ENCODE measurements around the gene GDA.

Gene GDA

GRCh38 chr9:72151104-72151503, 1.9 kb downstream of the GDA start:
- DNase-seq: no peak

- DNase-seq: no peak
These were observed 5.4 kb downstream of the GDA start for GRCh38 chr9:72154468-72155285.

GRCh38 chr9:72155301-72155700, 6.1 kb downstream of the GDA start:
- no peak for DNase-seq

- no peak for DNase-seq
These were observed 7.3 kb downstream of the GDA start for GRCh38 chr9:72156586-72156985.

GRCh38 chr9:72158680-72159079, 9.4 kb downstream of the GDA start:
- no peak for DNase-seq

- DNase-seq: no peak
These were observed 11.3 kb downstream of the GDA start for GRCh38 chr9:72160446-72161123.

- DNase-seq: no peak
These were observed 16.1 kb downstream of the GDA start for GRCh38 chr9:72165326-72165725.

GRCh38 chr9:72165821-72166547, 16.7 kb downstream of the GDA start:
- no peak for DNase-seq

- DNase-seq: no peak
These were observed 18.8 kb downstream of the GDA start for GRCh38 chr9:72168075-72168474.

- no peak for DNase-seq
These were observed 19.9 kb downstream of the GDA start for GRCh38 chr9:72169178-72169577.

GRCh38 chr9:72173080-72173479, 23.8 kb downstream of the GDA start:
- DNase-seq: no peak

GRCh38 chr9:72185561-72185960, 36.3 kb downstream of the GDA start:
- no peak for DNase-seq

GRCh38 chr9:72187121-72187695, 38.0 kb downstream of the GDA start:
- DNase-seq: no peak

GRCh38 chr9:72188232-72188631, 39.0 kb downstream of the GDA start:
- DNase-seq: no peak

GRCh38 chr9:72193478-72193881, 44.2 kb downstream of the GDA start:
- DNase-seq: no peak

GRCh38 chr9:72199238-72199637, 50.0 kb downstream of the GDA start:
- DNase-seq: no peak

GRCh38 chr9:72200452-72200851, 51.2 kb downstream of the GDA start:
- no peak for DNase-seq

- no peak for DNase-seq
These were observed 52.8 kb downstream of the GDA start for GRCh38 chr9:72202009-72202408.

- no peak for DNase-seq
These were observed 54.1 kb downstream of the GDA start for GRCh38 chr9:72203205-72203803.

GRCh38 chr9:72204062-72204461, 54.8 kb downstream of the GDA start:
- DNase-seq: no peak

- no peak for DNase-seq
These were observed 56.3 kb downstream of the GDA start for GRCh38 chr9:72205513-72205912.

GRCh38 chr9:72207278-72207677, 58.0 kb downstream of the GDA start:
- DNase-seq: no peak

- DNase-seq: no peak
These were observed 61.3 kb downstream of the GDA start for GRCh38 chr9:72210522-72210921.
